ENCODE data around the gene ADCY7.

- TF ChIP-seq CTCF (IDR thresholded peaks at IDR 0.05) = no peak
- TF ChIP-seq POLR2A (IDR thresholded peaks at IDR 0.05) = no peak
Observed at GRCh38 chr16:50219402-50219975, 46.9 kb upstream of the ADCY7 start.
